ENCODE data around the gene PLEKHJ1.

GRCh38 chr19:2244486-2244885 lies 8.4 kb upstream of the PLEKHJ1 start:
- TF ChIP-seq CTCF (IDR thresholded peaks at IDR 0.05) (no peak), POLR2A (IDR thresholded peaks at IDR 0.05) (no peak)
